H1 (cell line): Measurements from ENCODE around the gene CRADD. TPM values are rescaled to one million over a fixed set of nuclear protein-coding genes. Genes with fewer than 3 reads are reported as not detected.

ENCODE experiments used
- CTCF ChIA-PET: fragments of 300-600 bp; sonication (Branson Sonifier 250); formaldehyde crosslinking; loops from one replicate; lab custom pipeline; 2021; ENCODE audit not compliant: partially characterized antibody; lab: Charles Lee
- POLR2A ChIA-PET: fragments of 300-600 bp; sonication (Branson Sonifier 250); formaldehyde crosslinking; loops from one replicate; lab custom pipeline; 2021; ENCODE audit warnings: inconsistent platforms; ENCODE audit not compliant: partially characterized antibody; lab: Charles Lee
- DNase-seq, 2 experiments: peaks; one replicate each; pipeline versions ENCODE4 v3.0.0 to v3.0.0-alpha.2; 2010 to 2022; ENCODE audit warnings: low spot score in 2 of 2, low read depth in 1 of 2, mixed read lengths in 1 of 2
- FAIRE-seq: peaks from 2 replicates; lab custom pipeline; 2011; peaks lifted over from hg19 to GRCh38; lab: Jason Lieb, UNC
- H2AFZ ChIP-seq: 2 replicates; pipeline ENCODE4 v1.8.1; 2012; ENCODE audit warnings: low read length, inconsistent platforms
- H2AK5ac ChIP-seq: 2 replicates; pipeline ENCODE4 v1.6.1; 2013; ENCODE audit warnings: low read depth, low read length
- H2BK120ac ChIP-seq: replicated peaks from 2 replicates; pipeline ENCODE3; 2013; ENCODE audit warnings: low read depth, low read length, inconsistent platforms
- H2BK12ac ChIP-seq: 2 replicates; pipeline ENCODE4 v1.6.1; 2013; ENCODE audit warnings: low read depth, low read length
- H2BK15ac ChIP-seq: 2 replicates; pipeline ENCODE4 v1.6.1; 2013; ENCODE audit warnings: low read length
- H2BK20ac ChIP-seq: 2 replicates; pipeline ENCODE4 v1.6.1; 2013; ENCODE audit warnings: low read length
- H2BK5ac ChIP-seq: 2 replicates; pipeline ENCODE4 v1.6.1; 2013; ENCODE audit warnings: low read depth, low read length
- H3K14ac ChIP-seq: 2 replicates; pipeline ENCODE4 v1.6.1; 2013; ENCODE audit warnings: inconsistent platforms; ENCODE audit not compliant: insufficient read length
- H3K18ac ChIP-seq: 2 replicates; pipeline ENCODE4 v1.6.1; 2013; ENCODE audit warnings: low read length; ENCODE audit errors: extremely low read depth
- H3K23ac ChIP-seq: 2 replicates; pipeline ENCODE4 v1.6.1; 2013; ENCODE audit warnings: inconsistent platforms; ENCODE audit not compliant: insufficient read length
- H3K23me2 ChIP-seq: 2 replicates; pipeline ENCODE4 v1.6.1; 2013; ENCODE audit warnings: low read depth, low read length
- H3K27ac ChIP-seq: 2 replicates; pipeline ENCODE4 v1.6.1; 2011; ENCODE audit warnings: low read depth, low read length, inconsistent platforms
- H3K27me3 ChIP-seq, 4 experiments: replicated peaks in 1 of 4; 1 replicate in 1 of 4; 2 replicates in 3 of 4; pipeline versions ENCODE4 v1.6.1 to v1.8.1; 2011 to 2013; ENCODE audit warnings: low read length in 3 of 4, mild to moderate bottlenecking in 3 of 4, inconsistent platforms in 2 of 4, mixed read lengths in 2 of 4, moderate library complexity in 1 of 4; ENCODE audit not compliant: control insufficient read depth in 3 of 4, insufficient read depth in 3 of 4; ENCODE audit errors: extremely low read depth in 1 of 4
- H3K36me3 ChIP-seq, 4 experiments: 2 replicates each; pipeline versions ENCODE4 v1.6.1 to v1.8.1; 2011 to 2013; ENCODE audit warnings: mild to moderate bottlenecking in 4 of 4, low read length in 3 of 4, moderate library complexity in 2 of 4, control low read depth in 1 of 4, inconsistent platforms in 1 of 4; ENCODE audit not compliant: insufficient read depth in 4 of 4, control insufficient read depth in 2 of 4
- H3K4ac ChIP-seq: replicated peaks from 2 replicates; pipeline ENCODE3; 2013; ENCODE audit warnings: low read length, low read depth, mixed read lengths, inconsistent platforms; ENCODE audit not compliant: insufficient read length
- H3K4me1 ChIP-seq, 4 experiments: replicated peaks in 1 of 4; 1 replicate in 1 of 4; 2 replicates in 3 of 4; pipeline versions ENCODE4 v1.6.1 to v1.8.1; 2011 to 2013; ENCODE audit warnings: low read length in 3 of 4, inconsistent platforms in 2 of 4, mixed read lengths in 1 of 4; ENCODE audit not compliant: insufficient read depth in 4 of 4, control insufficient read depth in 3 of 4
- H3K4me2 ChIP-seq, 2 experiments: 2 replicates each; pipeline versions ENCODE4 v1.6.1 to v1.8.1; 2011 to 2013; ENCODE audit warnings: low read depth in 2 of 2, low read length in 2 of 2, control low read depth in 1 of 2, inconsistent platforms in 1 of 2, mild to moderate bottlenecking in 1 of 2; ENCODE audit not compliant: insufficient read depth in 1 of 2
- H3K4me3 ChIP-seq, 4 experiments: fragments of 200-600, 300-600 bp in 1 of 4; sonication (generic), shearing (Covaris generic), sonication (Bioruptor Twin) in 1 of 4; 2 replicates each; pipeline versions ENCODE4 v1.5.1 to v1.8.1; 2011 to 2016; ENCODE audit warnings: low read length in 4 of 4, low read depth in 3 of 4, control low read depth in 2 of 4, inconsistent platforms in 2 of 4, mild to moderate bottlenecking in 2 of 4, mixed read lengths in 1 of 4, moderate library complexity in 1 of 4; ENCODE audit not compliant: insufficient read depth in 2 of 4; ENCODE audit errors: extremely low read depth in 1 of 4
- H3K56ac ChIP-seq: replicated peaks from 2 replicates; pipeline ENCODE3; 2013; ENCODE audit warnings: low read depth, mild to moderate bottlenecking, mixed read lengths, low read length, inconsistent platforms; ENCODE audit not compliant: insufficient read length
- H3K79me1 ChIP-seq: 2 replicates; pipeline ENCODE4 v1.6.1; 2013; ENCODE audit warnings: low read depth, low read length, control low read depth
- H3K79me2 ChIP-seq, 2 experiments: 2 replicates each; pipeline versions ENCODE4 v1.6.1 to v1.8.1; 2012 to 2013; ENCODE audit warnings: low read length in 2 of 2, mild to moderate bottlenecking in 2 of 2, inconsistent platforms in 1 of 2; ENCODE audit not compliant: insufficient read depth in 2 of 2, control insufficient read depth in 1 of 2
- H3K9ac ChIP-seq, 4 experiments: replicated peaks in 1 of 4; 1 replicate in 1 of 4; 2 replicates in 3 of 4; pipeline versions ENCODE4 v1.6.1 to v1.8.1; 2011 to 2013; ENCODE audit warnings: low read depth in 3 of 4, low read length in 3 of 4, control low read depth in 2 of 4, mild to moderate bottlenecking in 2 of 4, moderate library complexity in 2 of 4, inconsistent platforms in 1 of 4; ENCODE audit errors: extremely low read depth in 1 of 4
- H3K9me3 ChIP-seq, 2 experiments: 2 replicates each; pipeline versions ENCODE4 v1.6.1 to v1.8.1; 2012 to 2013; ENCODE audit warnings: mild to moderate bottlenecking in 2 of 2, moderate library complexity in 2 of 2, control low read depth in 1 of 2, inconsistent platforms in 1 of 2, low read depth in 1 of 2, low read length in 1 of 2, mixed read lengths in 1 of 2; ENCODE audit not compliant: insufficient read depth in 2 of 2
- H4K20me1 ChIP-seq, 2 experiments: replicated peaks in 1 of 2; 2 replicates each; pipeline versions ENCODE3 to v1.8.1; 2011 to 2013; ENCODE audit warnings: inconsistent platforms in 2 of 2, low read length in 2 of 2, mild to moderate bottlenecking in 1 of 2; ENCODE audit not compliant: insufficient read depth in 2 of 2, control insufficient read depth in 1 of 2
- H4K5ac ChIP-seq: 2 replicates; pipeline ENCODE4 v1.6.1; 2013; ENCODE audit warnings: low read length, low read depth, mixed read lengths, inconsistent platforms; ENCODE audit not compliant: insufficient read length
- H4K8ac ChIP-seq: 2 replicates; pipeline ENCODE4 v1.8.0; 2013; ENCODE audit warnings: mild to moderate bottlenecking, moderate library complexity, low read length, inconsistent platforms; ENCODE audit not compliant: insufficient read depth; ENCODE audit errors: extremely low read depth
- H4K91ac ChIP-seq: replicated peaks from 2 replicates; pipeline ENCODE3; 2013; ENCODE audit warnings: low read length, mixed read lengths, inconsistent platforms; ENCODE audit not compliant: insufficient read length
- CEBPB ChIP-seq: IDR thresholded peaks from 2 replicates; pipeline ENCODE4 v1.6.1; 2012; ENCODE audit warnings: low read depth, low read length
- NANOG ChIP-seq: IDR thresholded peaks from 2 replicates; pipeline ENCODE4 v1.6.1; 2011; ENCODE audit warnings: low read length, low read depth, mild to moderate bottlenecking, inconsistent platforms; ENCODE audit not compliant: insufficient read depth, poor library complexity, severe bottlenecking
- SIN3A ChIP-seq, 2 experiments: IDR thresholded peaks in 1 of 2; conservative IDR thresholded peaks in 1 of 2; 2 replicates each; pipeline ENCODE4 v1.6.1; 2011 to 2012; ENCODE audit warnings: low read length in 2 of 2, improper control_type of control experiment in 1 of 2, low read depth in 1 of 2, mild to moderate bottlenecking in 1 of 2
- WGBS, 2 experiments: shearing (Covaris generic) in 1 of 2; methylation state at CpG; one replicate each; pipeline versions ENCODE4 v1.1.6 to v1.1.7; 2013 to 2015; ENCODE audit warnings: low lambda C conversion rate in 2 of 2, mixed read lengths in 2 of 2, inconsistent platforms in 1 of 2, low coverage in 1 of 2, missing lambda C conversion rate in 1 of 2; ENCODE audit not compliant: insufficient replicate concordance in 2 of 2, insufficient coverage in 1 of 2, insufficient read length in 1 of 2; ENCODE audit errors: extremely low coverage in 1 of 2, missing lambda C conversion rate in 1 of 2; 5-methylcytosine and 5-hydroxymethylcytosine counted together
- polyA plus RNA-seq, 7 experiments: library from polyadenylated mRNA; depleted of rRNA in 3 of 7; stranded (reverse) in 5 of 7; unstranded in 2 of 7; fragments of >200 nt in 5 of 7; fragments of 200-250 nt in 2 of 7; gene quantifications; 1 replicate in 5 of 7; 2 replicates in 1 of 7; 4 replicates in 1 of 7; pipeline versions ENCODE4 v1.2.1 to v1.2.3, GENCODE V29; 2011 to 2013; ENCODE audit warnings: missing spikeins in 2 of 7, mixed read lengths in 2 of 7
- total RNA-seq: library from RNA; stranded (reverse); fragmentation: NEBNext Ultra II Directional; extraction: Animal tissue kit (Norgen Biotek cat#: 25700); gene quantifications from 2 replicates; pipeline ENCODE4 v1.2.1, GENCODE V29; 2021

Gene CRADD
- total and polyA plus RNA-seq, 2 of the 8 experiments (the other 6 are each of a cell fraction or from before 2014, with no cell fraction given) = 8.1 to 15.4 TPM

DNA sequence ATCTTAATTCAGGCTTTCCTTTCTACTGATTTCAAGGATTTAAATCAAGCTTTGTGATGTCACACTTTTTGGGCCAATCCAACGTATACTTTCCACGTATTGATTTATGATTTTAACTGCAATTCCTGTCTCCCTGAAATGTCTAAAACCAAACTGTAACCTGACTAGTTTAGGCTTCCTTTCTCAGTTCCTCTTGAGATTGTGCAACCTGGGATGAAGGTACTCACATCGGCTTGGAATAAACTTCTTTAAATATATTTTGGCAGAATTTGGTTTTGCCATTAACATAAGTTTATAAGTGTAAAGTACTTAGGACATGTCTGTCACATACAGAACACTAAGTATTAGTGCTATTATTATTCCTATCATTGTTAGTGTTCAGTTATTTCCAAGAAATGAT lies 224.6 kb downstream of the CRADD start:
- H2BK5ac ChIP-seq = no peak overlapping the region
- no peaks in the 10 kb centered on the region for H3K79me1 ChIP-seq
- no peaks in the 10 kb centered on the region for H3K4me1 ChIP-seq
- DNase-seq (no peak), FAIRE-seq (no peak)
- H4K91ac ChIP-seq = no peak overlapping the region
- H3K14ac ChIP-seq = no peak overlapping the region
- no peak overlapping the region for H3K9ac ChIP-seq
- H2BK20ac ChIP-seq = no peak overlapping the region
- no peak overlapping the region for H3K23ac ChIP-seq
- H3K4me2 ChIP-seq = no peak overlapping the region
- H2BK120ac ChIP-seq = no peak overlapping the region
- no peak overlapping the region for H3K4me3 ChIP-seq
- 0 out of 4 replicates have a peak, but pooled peaks cover 0 to 8% of the 10 kb centered on the region in 2 experiments for H3K9me3 ChIP-seq
- no peaks in the 10 kb centered on the region for H3K27me3 ChIP-seq
- ChIA-PET POLR2A (no interaction called here), CTCF (no interaction called here)
- no peak overlapping the region for H2AFZ ChIP-seq
- H4K20me1 ChIP-seq = no peaks in the 10 kb centered on the region
- no peaks in the 10 kb centered on the region for H3K23me2 ChIP-seq
- no peaks in the 10 kb centered on the region for H3K79me2 ChIP-seq
- no peak overlapping the region for H3K18ac ChIP-seq
- no peak overlapping the region for H2BK12ac ChIP-seq
- H3K27ac ChIP-seq = no peak overlapping the region
- H2AK5ac ChIP-seq = no peak overlapping the region
- TF ChIP-seq CEBPB (no peak), NANOG (no peak), SIN3A (conservative IDR thresholded peaks at IDR 0.05 in 1 of 2, IDR thresholded peaks at IDR 0.05 in 1 of 2; ENCODE audit: low read depth in 1 of 2, low read length in 2 of 2) (no peak)
- H3K36me3 ChIP-seq = no peaks in the 10 kb centered on the region
- H4K5ac ChIP-seq = no peak overlapping the region
- 93% methylated on average over 3 of the region's 3 CpGs; no CpG with 5 or more reads in 1 of the 2 experiments for WGBS, 2 experiments
- H3K4ac ChIP-seq = no peak overlapping the region
- no peak overlapping the region for H3K56ac ChIP-seq
- no peak overlapping the region for H4K8ac ChIP-seq
- H2BK15ac ChIP-seq = no peak overlapping the region
